Measurements from ENCODE around the gene LMF1. TPM values are rescaled to one million over a fixed set of nuclear protein-coding genes. Genes with fewer than 3 reads are reported as not detected.

LMF1 gene
- total and polyA plus RNA-seq, 2 of the 8 experiments (the other 6 are each of a cell fraction or from before 2014, with no cell fraction given), result 3.5 to 9.1 TPM

DNA sequence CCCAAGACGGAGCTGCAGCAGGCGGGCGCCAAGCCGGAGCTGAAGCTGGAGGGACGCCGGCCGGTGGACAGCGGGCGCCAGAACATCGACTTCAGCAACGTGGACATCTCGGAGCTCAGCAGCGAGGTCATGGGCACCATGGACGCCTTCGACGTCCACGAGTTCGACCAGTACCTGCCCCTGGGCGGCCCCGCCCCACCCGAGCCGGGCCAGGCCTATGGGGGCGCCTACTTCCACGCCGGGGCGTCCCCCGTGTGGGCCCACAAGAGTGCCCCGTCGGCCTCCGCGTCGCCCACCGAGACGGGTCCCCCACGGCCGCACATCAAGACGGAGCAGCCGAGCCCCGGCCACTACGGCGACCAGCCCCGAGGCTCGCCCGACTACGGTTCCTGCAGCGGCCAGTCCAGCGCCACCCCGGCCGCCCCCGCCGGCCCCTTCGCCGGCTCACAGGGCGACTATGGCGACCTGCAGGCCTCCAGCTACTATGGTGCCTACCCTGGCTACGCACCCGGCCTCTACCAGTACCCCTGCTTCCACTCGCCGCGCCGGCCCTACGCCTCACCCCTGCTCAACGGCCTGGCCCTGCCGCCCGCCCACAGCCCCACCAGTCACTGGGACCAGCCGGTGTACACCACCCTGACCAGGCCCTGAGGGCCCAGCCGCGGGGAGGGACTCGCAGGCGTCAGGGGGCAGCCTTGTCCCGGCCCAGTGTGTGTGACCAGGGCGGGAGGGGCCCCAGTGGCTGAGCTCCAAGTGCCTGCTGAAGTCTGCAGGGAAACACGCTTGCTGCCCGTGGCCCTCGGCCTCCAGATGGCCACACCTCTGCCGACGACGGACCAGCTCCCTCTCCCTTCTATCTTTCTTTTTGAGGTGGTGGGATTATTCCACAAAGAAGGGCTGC lies 14.2 kb upstream of the LMF1 start:
- Histone ChIP-seq H3K4ac (replicated peaks; ENCODE audit: insufficient read length, low read depth, low read length) (no peak overlapping the region), H3K79me1 (ENCODE audit: low read depth, low read length) (peaks cover 2% of the 10 kb centered on the region; the same call in 1 of the 2 replicates), H3K9me3 (ENCODE audit: insufficient read depth in 2 of 2, low read depth in 1 of 2, low read length in 1 of 2) (no peaks in the 10 kb centered on the region), H4K5ac (ENCODE audit: insufficient read length, low read depth, low read length) (no peak overlapping the region), H3K4me1 (replicated peaks in 1 of 4; ENCODE audit: control insufficient read depth in 3 of 4, insufficient read depth in 4 of 4, low read length in 3 of 4) (peaks cover 0 to 13% (median 5%) of the 10 kb centered on the region in 4 experiments; a peak in 6 of 7 replicates), H3K4me2 (ENCODE audit: insufficient read depth in 1 of 2, low read depth in 2 of 2, low read length in 2 of 2) (no peak overlapping the region), H2BK120ac (replicated peaks; ENCODE audit: low read depth, low read length) (no peak overlapping the region), H2AK5ac (ENCODE audit: low read depth, low read length) (no peak overlapping the region), H4K20me1 (replicated peaks in 1 of 2; ENCODE audit: control insufficient read depth in 1 of 2, insufficient read depth in 2 of 2, low read length in 2 of 2) (peaks cover 3 to 4% of the 10 kb centered on the region in 2 experiments), H3K23ac (ENCODE audit: insufficient read length) (no peak overlapping the region), H3K79me2 (ENCODE audit: control insufficient read depth in 1 of 2, insufficient read depth in 2 of 2, low read length in 2 of 2) (no peaks in the 10 kb centered on the region), H3K9ac (replicated peaks in 1 of 4; ENCODE audit: extremely low read depth in 1 of 4, low read depth in 3 of 4, low read length in 3 of 4) (no peak overlapping the region), H3K36me3 (ENCODE audit: control insufficient read depth in 2 of 4, insufficient read depth in 4 of 4, low read length in 3 of 4) (peaks cover 0 to 6% (median 0%) of the 10 kb centered on the region in 4 experiments; a peak in 1 of 8 replicates), H2AFZ (ENCODE audit: low read length) (no peak overlapping the region), H2BK12ac (ENCODE audit: low read depth, low read length) (no peak overlapping the region), H4K91ac (replicated peaks; ENCODE audit: insufficient read length, low read length) (no peak overlapping the region), H3K27me3 (replicated peaks in 1 of 4; ENCODE audit: control insufficient read depth in 3 of 4, extremely low read depth in 1 of 4, insufficient read depth in 3 of 4, low read length in 3 of 4) (peaks cover 19 to 27% (median 25%) of the 10 kb centered on the region in 4 experiments; a peak in 6 of 7 replicates), H3K23me2 (ENCODE audit: low read depth, low read length) (peaks cover 3% of the 10 kb centered on the region; the same call in 1 of the 2 replicates), H3K18ac (ENCODE audit: extremely low read depth, low read length) (no peak overlapping the region), H2BK5ac (ENCODE audit: low read depth, low read length) (no peak overlapping the region), H2BK20ac (ENCODE audit: low read length) (no peak overlapping the region), H3K4me3 (ENCODE audit: extremely low read depth in 1 of 4, insufficient read depth in 2 of 4, low read depth in 3 of 4, low read length in 4 of 4) (no peak overlapping the region), H2BK15ac (ENCODE audit: low read length) (no peak overlapping the region), H3K14ac (ENCODE audit: insufficient read length) (no peak overlapping the region), H4K8ac (ENCODE audit: extremely low read depth, insufficient read depth, low read length) (no peak overlapping the region), H3K27ac (ENCODE audit: low read depth, low read length) (no peak overlapping the region), H3K56ac (replicated peaks; ENCODE audit: insufficient read length, low read depth, low read length) (no peak overlapping the region)
- WGBS, 2 experiments (ENCODE audit: extremely low coverage in 1 of 2, insufficient coverage in 1 of 2, insufficient read length in 1 of 2, insufficient replicate concordance in 2 of 2, low coverage in 1 of 2, low lambda C conversion rate in 2 of 2, missing lambda C conversion rate in 1 of 2), result 94% methylated on average over 51 of the region's 78 CpGs; no CpG with 5 or more reads in 1 of the 2 experiments
- TF ChIP-seq SP1 (IDR thresholded peaks at IDR 0.05; ENCODE audit: low read depth, low read length) (no peak), CHD1 (IDR thresholded peaks at IDR 0.05; ENCODE audit: low read depth, low read length) (no peak), HDAC2 (IDR thresholded peaks at IDR 0.05; ENCODE audit: borderline replicate concordance in 1 of 2, low read depth in 2 of 2, low read length in 2 of 2) (no peak), ZNF274 (IDR thresholded peaks at IDR 0.05; ENCODE audit: borderline replicate concordance, extremely low read depth, low read length) (no peak)
- FAIRE-seq (no peak), DNase-seq (ENCODE audit: low read depth in 1 of 2, low spot score in 2 of 2) (no peak)
- ChIA-PET POLR2A (ENCODE audit: partially characterized antibody) (no interaction called here), CTCF (ENCODE audit: partially characterized antibody) (no interaction called here)

Measured in H1 (cell line).